Right lobe of liver (tissue), 4 donors: ENCODE measurements around the gene CIB4.

Experiments
- CTCF ChIP-seq, 4 donors: fragments of 200-600 bp in 3 of 4; fragments of 450-650 bp in 1 of 4; IDR thresholded peaks; one replicate each; pipeline versions ENCODE4 v1.5.1 to v1.8.0; 2016 to 2022; ENCODE audit warnings: antibody characterized with exemption in 4 of 4, mild to moderate bottlenecking in 2 of 4
- POLR2A ChIP-seq: fragments of 450-650 bp; IDR thresholded peaks from one replicate; pipeline ENCODE4 v1.6.1; 2017; ENCODE audit warnings: antibody characterized with exemption, mild to moderate bottlenecking
- donor health status: DM: no; HTN: no; CAD: no.
- donor health status: DM: no; HTN: no; CAD: no.
- donor health status: DM: no; HTN: yes; CAD: no.

- TF ChIP-seq POLR2A (no peak), CTCF (IDR thresholded peaks at IDR 0.05) (no peak)
Observed at GRCh38 chr2:26642429-26642828, 1.3 kb upstream of the CIB4 start.
